LNCAP (cell line): ENCODE results near the gene ADSS1.

Experiments used
- CTCF ChIP-seq: fragments of 450-650 bp; IDR thresholded peaks from 2 replicates; pipeline ENCODE4 v1.5.1; 2017; ENCODE audit warnings: mild to moderate bottlenecking

Gene ADSS1

GRCh38 chr14:104678901-104679705 lies 44.9 kb upstream of the ADSS1 start:
- no peak for TF ChIP-seq CTCF

DNA sequence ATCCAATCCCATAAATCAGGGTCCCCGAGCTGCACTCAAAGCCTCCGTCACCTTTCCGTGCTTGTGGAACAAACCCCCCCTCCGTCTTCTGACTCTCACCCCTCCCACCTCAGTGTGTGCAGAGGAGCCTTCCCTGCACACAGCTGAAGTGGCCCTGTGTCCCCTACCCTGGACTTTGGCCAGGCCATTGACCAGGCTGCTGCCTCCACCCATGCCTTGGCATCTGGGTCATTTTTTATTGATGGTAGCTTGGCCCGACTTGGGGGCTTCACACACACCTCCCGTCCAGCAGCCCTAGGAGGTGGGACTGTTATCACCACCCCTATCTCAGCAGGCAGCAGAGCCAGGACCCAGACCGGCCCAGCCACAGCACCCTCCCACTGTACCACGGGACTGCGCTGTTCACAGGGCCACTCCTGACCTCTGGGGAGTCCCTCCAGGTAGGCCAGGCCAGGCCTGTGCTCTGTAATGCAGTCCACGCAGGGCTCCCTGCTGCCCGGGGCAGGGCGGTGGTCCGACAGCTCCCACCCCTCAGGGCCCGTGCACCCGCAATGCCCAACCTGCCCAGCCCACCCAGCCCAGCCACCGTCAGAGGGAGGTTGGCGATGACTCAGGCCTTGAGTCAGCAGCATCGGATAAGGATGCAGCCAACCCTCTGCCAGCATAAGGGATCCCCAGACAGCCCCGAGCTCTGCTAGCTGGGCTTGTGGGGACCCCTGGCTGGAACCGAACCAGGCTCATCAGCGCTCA lies 43.8 kb upstream of the ADSS1 start:
- TF ChIP-seq CTCF = no peak

DNA sequence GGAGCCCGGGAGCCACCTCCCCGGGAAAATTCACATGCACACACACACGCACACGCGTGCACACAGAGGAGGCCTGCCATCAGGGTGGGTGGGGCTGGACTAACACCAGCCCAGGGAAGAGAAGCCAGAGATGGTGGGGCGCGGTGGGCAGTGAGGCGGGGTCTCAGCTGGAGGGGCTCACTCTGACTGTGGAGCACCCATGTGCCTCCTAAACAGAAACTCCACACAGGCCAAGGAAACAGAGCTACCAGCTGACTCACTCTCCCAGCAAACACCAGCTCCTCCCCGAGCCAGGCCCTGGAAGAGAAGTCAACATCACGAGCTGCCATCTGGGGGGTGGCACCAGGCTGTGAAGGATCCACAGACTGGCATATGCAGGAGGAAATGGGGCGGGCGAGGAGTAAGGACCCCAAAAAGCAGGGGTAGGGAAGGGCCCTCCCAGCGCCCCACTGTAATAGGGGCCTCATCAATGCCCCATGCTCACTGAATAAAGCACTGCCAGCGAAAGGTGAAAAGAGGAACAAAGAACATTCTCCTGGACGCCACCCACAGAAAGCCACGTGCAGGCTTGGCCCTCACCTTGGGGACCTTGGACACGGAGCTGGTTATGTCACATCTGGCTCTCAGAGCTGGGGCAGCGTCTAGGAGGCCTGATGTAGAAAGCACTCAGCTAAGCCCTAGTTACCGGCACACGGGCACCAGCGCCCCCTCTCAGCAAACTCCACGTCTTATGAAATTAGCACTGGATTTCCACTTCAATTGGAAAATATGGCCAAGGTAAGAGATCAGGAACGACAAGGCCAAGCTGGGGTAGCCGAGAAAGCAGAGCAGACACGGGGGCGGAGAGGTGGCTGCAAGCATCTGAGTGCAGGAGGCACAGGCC lies 43.0 kb upstream of the ADSS1 start:
- no peak for TF ChIP-seq CTCF

DNA sequence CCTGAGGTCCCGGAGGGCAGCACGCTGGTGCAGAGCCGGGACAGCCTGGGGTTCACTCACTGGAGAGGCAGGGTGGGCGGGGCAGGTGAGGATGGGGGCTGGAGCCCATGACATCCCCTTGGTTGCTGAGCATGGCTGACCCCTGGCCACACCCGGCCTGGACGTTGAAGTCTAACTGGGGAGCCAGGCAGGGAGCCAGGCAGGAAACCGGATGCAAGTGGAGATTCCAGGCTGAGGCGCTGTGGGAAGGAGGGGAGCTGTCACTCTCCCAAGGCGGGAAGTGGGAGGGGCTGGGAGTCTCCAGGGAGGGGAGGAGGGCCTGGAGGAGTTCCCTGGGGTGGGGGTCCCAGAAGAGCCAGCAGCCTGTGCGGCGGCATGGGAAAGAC lies 42.3 kb upstream of the ADSS1 start:
- no peak for TF ChIP-seq CTCF

DNA sequence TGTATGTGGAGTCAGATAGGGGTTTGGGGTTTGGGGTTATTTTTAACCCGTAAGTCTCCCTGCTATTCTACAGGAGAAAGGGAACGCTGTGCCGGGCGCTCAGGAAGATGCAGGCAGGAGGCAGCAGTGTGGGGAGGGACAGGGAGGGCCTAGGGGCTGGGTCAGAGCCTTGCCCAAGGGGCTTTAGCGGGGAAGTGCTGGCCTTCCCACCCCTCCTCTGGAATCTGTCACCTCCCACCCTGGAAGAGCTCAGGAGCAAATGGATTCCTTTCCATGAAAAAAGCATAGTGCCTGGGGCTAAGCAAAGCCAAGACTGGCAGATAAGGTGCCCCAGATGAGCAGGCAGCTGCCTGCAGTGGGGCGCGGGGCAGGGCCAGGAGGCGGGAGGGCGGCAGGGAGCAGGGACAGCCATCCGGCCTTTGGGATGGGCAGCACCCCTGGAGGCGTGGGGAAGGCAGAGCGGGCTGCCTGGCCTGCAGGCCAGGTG lies 41.9 kb upstream of the ADSS1 start:
- TF ChIP-seq CTCF = no peak

GRCh38 chr14:104683653-104684448 lies 40.2 kb upstream of the ADSS1 start:
- no peak for TF ChIP-seq CTCF

DNA sequence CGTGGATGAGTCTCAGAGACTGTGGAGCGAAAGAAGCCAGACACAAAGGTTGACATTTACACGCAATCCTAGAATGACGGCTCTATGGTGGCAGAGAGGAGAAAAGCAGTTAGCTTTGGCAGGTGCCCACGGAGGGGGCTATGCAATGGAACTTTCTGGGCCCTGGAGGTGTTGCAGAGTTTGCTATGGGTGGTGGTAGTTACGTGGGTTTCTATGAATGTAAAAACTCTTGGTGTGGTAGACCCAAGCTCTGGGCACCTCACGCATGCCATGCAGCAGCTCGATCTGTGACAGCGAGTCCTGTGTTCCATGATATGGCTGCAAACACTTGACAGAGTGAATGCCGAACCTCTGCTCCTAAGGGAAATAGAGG lies 39.6 kb upstream of the ADSS1 start:
- no peak for TF ChIP-seq CTCF
